NCI-H446 (cell line): ENCODE measurements around the gene FUT3.
"Not testable (repeated sequence)": the region's sequence is repeated elsewhere in the genome, so short reads cannot be mapped to it uniquely, and the experiment has no call there.

Experiments
- DNase-seq, 2 experiments: peaks; one replicate each; lab custom pipeline; 2025; lab: John Stamatoyannopoulos, UW

The FUT3 gene

DNA sequence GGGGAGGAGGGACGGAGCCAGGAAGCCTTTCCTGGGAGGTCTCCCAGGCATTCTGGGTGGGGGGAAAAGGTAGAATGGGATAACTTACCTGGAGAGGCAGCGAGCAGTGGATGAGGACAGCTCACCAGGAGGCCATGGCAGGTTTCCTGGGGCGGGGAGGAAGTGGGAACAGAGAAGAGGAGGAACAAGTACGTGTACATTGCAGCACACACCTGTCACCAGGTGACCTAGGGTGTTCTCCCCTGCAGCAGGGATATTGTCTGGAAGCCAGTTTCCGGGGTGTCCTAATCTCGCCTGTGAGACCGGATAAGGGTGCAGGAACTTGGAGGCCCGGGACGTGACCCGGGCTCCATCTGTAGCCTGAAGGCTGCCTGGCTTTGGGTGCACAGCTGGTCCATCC is at the start of gene FUT3:
Gene FUT3 (minus strand): TSS at position 148 of the 400 bp plus-strand sequence.
- no peak for DNase-seq

- no peak for DNase-seq
Measured at GRCh38 chr19:5900976-5901375, 49.7 kb upstream of the FUT3 start.

DNA sequence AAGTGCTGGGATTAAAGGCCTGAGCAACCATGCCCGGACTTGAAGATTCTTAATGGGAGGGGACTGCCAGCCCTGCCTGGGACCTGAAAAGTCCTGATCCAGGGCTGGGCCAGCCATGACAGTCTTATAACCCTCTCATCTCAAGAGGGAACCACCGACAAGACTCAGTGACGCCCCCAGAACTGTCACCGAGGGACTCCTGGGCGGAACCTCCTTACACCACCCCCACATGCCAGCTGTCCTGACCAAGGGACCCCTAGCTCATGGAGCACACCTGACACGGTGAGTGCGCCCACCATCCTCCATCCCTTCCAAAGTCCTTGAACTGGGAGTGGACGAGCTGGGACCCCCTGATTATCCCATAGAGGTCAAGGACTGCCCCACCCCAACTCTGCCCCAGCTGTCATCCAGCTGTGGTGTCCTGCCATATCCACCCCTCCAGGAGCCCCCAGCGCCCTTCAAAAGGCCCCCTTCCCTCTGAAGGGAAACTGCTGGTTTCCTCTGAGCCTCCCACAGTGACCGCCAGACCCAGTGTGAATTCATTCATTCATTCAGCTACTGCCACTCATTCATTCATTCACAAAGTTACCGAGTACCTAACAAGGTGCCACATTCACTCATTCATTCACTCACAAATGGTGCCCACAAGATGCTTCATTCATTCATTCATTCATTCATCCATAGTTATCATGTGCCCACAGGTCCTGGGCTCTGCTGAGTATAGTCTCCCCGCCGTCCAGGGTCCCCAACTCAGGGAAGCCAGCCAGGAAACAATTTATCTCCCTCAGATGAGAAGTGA is 48.7 kb upstream of the FUT3 start:
- DNase-seq, result no peak

DNA sequence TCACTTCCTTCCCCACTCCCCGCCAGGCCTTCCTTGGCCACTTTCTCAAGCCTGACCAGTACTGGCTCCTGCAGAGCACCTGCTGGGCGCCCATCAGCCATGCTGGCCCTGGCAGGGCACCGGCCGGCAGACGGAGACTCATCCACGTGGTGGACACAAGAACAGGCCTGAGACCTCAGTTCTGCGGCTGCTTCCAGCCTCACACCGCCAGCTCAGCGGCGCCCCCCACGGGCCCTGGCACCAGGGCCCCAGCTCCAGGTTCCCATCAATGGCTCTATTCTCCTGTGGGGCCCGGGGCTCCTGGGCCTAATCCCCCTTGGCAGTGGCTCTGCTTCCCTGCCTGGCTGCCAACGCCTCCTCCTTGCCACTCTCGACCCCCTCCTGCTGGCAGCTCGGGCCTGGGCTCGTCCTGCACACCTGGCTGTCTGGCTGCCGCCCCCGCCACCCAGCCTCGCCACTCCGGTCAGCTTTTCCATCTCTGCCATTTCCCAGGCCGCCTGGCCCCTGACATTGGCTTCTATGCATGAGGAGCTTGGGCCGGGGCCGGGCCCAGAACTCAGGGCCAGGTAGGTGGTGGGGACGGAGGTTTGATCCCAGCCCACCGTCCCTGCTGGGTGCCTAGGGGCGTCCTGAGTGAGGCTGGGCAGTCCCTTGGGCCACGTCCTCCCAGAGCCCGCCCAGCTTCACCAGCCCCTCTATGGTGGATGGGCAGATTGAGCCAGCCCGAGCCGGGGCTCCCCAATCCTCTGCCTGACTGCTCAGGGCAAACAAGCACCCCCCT is 46.1 kb upstream of the FUT3 start:
- no peak for DNase-seq

DNA sequence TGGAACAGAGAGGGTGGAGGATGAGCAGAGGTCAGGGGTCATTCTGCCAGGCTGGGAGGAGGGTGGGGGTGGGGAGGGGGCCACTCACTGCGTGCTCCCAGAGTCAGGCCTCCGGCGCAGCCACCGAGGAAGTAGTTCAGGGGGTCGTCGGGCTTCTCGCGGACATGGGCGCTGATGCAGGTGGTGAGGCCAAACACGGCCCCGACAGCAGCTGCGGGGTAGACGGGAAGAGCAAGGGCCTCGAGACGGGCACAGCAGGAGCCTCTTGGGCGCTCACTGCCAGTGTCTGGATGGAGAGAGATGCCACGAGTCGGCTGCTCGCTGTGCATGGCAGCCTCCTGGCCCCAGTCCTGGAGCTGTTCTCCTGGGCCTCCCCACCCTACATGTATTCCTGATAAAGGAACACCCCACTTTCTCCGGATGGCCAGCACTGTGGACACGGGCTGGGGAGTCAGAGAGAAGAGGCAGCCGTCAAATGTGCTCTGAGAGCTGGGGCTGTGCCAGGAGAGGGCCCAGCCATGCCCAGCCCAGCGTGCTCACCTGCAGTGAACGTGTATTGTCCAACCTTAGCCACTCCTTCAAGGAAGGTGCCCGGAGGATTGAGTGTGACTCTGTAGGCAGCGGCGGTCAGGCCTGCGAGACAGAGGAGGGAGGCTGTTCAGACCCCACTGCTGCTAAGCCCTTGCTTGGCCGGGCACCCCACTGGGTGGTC is 45.3 kb upstream of the FUT3 start:
- no peak for DNase-seq

DNA sequence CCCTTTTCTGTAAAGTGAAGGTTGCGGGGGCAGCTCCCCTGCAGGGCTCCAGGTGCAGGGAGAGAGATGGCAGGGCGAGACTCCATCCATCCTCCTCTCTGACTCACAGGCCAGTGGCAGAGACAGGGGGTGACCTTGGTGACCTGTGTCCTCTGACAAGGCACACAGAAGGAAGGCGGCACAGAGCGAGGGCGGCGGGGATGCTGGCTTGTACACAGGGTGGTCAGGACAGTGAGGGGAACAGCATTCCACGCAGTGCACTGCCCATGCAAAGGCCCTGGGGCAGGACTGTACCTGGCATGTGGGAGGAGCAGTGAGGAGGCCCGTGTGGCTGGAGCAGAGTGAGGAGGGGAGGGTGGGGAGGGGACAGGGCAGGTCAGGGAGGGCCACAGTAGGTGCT is 44.6 kb upstream of the FUT3 start:
- DNase-seq, result no peak

GRCh38 chr19:5895409-5895808 is 44.2 kb upstream of the FUT3 start:
- DNase-seq, result no peak

DNA sequence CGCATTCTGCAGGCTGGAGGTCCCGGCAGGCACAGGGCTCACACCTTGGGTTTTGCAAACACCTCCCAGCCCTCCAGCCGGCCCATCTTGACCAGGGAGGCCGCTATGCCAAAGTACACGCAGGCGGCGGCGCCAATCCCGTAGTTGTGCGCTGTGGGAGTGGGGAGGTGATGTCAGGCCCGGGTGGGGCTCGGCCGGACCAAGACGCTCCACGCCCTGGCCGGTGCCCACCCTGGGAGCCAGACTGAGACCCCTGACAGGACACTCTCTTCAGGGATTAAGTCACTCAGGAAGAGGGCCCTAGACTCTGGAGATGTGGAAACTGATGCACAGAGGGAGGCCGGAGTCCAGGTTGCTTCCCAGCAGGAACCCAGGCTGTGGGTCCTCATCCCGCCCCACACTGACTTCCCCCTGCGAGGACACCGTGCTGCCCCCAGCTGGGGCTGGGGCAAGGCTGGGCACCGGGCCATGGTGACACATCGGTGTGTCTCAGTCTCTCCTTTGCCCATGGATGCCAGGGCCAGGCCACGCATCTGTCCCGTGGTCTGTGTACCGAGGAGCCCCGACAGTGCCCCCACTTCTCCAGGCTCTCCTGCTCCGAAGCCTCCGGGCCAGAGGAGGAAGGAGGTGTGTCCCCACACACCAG is 43.6 kb upstream of the FUT3 start:
- DNase-seq, result no peak

DNA sequence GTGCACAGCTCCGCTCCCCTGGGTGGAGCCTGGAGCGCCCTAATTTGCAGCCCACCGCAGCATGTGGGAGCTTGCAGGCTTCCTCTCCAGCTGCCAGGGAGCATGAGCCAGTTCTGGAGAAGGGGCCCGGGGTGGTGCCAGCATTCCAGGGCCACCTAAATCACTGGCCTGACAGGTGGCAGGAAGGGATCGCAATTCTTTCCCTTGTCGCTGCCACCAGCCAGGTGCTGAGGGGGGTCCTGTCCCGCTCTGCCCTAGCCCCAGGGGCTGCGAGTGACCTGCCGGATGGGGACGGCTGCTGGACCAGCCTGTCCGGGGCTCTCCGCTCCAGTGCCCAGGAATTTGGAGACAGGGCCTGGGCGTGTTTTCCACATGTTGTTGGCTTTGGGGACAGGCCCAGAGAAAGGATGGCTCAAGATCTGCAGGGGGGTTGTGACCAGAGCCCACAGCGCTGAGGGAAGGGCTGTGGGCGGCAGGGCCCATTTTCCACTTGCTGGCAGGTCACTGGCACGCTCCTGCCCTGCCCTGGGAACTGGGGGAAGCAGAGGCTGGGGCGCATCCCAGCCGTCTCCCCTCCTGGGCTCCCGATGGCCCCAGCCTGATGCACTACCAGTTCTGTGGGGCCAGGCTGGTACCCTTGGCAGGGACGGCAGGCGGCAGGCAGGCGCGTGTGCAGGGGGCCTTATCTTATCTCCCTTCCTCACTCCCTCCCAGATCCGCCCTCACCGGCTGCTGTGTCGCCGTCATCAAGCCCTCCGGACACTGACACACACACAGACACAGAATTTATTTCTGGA is 42.9 kb upstream of the FUT3 start:
- DNase-seq, result peak in 1 of 2 experiments; percentile 32

DNA sequence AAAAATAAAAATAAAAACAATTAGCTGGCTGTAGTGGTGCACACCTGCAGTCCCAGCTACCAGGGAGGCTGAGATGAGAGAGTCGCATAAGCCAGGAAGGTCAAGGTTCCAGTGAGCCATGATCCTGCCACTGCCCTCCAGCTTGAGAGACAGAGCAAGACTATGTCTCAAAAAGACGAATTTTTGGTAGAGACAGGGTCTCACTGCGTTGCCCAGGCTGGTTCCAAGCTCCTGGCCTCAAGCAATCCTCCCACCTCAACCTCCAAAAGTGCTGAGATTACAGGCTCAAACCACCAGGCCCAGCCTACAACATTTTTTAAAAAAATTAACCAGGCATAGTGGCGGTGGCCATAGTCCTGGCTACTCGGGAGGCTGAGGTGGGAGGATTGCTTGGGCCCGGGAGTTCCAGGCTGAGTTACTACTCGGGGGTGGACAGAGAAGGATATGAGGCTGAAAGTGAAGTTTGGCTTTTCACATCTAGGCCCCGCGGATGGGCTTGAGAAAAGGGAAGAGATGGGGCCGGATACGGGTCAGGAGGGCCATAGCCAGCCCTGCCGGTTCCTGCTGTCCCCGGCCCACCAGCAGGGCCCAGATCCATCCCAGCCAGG is 42.2 kb upstream of the FUT3 start:
- no peak for DNase-seq

DNA sequence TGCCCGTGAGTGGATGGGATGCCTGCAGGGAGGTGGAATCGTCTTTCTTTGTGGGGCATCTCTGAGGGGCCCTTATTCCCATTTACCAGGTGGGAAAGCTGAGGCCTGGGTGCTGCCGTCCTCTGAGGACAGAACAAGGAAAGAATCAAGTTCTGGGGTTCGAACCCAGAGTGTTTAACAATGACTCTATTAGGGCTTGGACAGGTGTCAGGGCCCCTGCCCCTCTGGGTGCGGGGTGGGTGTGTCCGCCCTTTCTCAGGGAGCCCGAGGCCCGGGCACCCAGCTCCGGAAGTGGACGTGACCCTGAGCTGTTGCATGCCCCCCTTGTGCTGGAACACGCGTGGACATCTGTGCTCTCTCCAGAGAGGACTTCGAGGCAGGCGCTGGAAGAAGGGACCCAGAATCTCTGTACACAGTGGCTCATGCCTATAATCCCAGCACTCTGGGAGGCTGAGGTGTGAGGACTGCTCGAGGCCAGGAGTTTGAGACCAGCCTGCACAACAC is 41.6 kb upstream of the FUT3 start:
- DNase-seq, result no peak

- no peak for DNase-seq
Measured at GRCh38 chr19:5891938-5892771, 40.9 kb upstream of the FUT3 start.

DNA sequence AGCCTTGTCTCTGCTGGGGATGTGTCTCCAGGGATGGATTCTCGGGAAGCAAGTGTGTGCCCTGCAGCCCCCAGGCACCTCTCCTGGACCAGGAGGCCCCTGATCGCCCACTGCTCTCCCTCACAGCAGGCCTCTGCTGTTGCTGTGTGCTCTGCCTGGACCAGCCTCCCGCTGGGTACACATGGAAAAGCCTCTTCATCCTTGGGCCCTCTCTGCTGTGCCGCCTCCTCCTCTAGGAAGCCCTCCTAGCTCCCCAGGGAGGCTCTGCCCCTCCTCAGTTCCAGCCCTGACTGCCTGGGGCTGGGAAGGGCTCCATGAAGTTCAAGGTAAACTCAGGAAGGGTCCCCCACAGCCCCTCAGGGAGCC is 40.3 kb upstream of the FUT3 start:
- no peak for DNase-seq

GRCh38 chr19:5890099-5890498 is 38.9 kb upstream of the FUT3 start:
- no peak for DNase-seq

DNA sequence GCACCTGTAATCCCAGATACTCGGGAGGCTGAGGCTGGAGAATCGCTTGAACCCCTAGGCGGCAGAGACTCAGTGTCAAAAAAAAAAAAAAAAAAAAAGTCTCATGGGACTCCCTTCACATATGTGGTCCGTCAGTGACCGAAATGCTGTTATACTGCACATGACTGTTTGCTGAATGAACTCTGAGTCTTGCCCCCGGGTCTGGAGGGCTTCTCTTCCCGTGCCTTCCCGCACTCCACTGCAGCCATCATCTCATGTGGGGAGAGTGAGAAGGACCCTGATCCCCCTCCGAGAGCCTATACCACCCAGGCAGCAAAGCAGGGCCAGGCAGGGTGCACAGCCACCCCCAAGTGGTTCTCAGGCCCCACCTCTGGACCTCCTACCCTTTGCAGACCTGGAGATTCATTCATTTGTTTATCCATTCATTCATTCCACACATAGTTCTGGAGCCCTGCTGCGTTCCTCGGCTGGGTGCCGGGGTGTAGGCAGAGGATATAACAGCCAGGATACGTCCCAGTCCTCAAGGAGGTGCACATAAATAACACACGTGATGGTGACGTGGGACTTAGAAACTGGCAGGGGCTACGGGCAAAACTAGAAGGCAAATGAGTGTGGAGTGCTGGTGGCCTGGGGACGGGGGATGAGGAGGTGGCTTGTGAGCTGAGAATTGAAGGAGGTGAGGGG is 38.2 kb upstream of the FUT3 start:
- no peak for DNase-seq

DNA sequence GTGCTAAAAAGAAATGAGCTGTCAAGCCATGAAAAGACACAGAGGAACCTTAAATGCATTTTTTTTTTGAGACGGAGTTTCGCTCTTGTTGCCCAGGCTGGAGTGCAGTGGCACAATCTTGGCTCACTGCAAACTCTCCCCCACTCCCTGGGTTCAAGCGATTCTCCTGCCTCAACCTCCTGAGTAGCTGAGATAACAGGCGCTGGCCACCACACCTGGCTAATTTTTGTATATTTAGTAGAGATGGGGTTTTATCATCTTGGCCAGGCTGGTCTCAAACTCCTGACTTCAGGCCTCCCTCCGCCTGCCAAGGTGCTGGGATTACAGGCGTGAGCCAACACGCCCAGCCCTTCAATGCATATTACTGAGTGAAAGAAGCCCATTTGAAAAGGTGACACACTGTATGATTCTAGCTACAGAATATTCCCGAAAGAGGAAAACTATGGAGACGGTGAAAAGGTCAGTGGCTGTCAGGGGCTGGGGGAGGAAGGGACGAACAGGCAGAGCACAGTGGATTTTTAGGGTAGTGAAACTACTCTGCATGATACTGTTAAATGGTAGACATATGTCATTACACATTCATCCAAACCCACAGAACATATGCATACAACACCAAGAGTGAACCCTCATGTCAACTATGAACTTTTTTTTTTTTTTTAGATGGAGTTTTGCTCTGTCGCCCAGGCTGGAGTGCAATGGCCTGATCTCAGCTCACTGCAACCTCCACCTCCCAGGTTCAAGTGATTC is 33.0 kb upstream of the FUT3 start:
- not testable (repeated sequence) for DNase-seq

DNA sequence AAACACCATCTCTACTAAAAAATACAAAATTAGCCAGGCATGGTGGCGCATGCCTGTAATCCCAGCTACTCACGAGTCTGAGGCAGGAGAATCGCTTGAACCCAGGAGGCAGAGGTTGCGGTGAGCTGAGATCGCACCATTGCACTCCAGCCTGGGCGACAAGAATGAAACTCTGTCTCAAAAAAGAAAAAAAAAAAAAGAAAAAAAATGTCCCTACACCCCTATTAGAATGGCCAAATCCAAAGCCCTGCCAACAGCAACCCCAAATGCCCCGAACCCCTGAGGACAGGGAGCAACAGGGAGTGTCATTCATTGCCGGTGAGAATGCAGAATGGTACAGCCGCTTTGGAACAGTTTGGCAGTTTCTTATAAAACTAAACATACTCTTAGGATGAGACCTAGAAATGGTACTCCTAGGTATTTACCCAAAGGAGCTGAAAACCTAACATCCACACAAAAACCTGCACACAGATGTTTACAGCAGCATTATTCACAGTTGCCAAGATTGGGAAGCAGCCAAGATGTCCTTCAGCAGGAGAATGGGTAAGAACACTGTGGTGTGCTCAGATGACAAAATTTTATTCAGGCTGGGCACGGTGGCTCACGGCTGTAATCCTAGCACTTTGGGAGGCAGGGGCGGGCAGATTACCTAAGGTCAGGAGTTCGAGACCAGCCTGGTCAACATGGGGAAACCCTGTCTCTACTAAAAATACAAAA is 32.1 kb upstream of the FUT3 start:
- not testable (repeated sequence) for DNase-seq

DNA sequence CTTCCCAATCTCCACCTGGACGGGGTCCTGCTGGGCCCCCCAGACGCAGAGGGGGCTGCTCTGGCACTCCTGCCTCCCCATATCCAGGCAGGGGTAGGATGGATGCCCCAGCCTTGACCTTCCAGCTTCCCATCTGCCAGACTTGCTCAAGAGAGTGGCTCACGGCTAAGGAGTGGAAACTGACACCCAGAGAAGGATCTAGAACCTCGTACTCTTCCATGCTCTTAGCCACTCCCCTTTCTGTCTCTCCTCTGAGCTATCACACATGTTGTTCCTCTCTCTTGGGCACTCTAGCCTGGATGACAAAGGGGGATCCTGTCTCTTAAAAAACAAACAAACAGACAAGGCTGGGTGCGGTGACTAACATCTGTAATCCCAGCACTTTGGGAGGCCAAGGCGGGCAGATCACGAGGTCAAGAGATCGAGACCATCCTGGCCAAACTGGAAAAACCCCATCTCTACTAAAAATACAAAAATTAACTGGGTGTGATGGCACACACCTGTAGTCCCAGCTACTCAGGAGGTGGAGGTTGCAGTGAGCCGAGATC is 31.2 kb upstream of the FUT3 start:
- DNase-seq, result no peak
